ENCODE measurements around the gene PDZRN4.
"Not testable (repeated sequence)": the region's sequence is repeated elsewhere in the genome, so short reads cannot be mapped to it uniquely, and the experiment has no call there.

PDZRN4 gene

GRCh38 chr12:41556176-41556575, 368.1 kb downstream of the PDZRN4 start:
- DNase-seq (ENCODE audit: low read depth in 2 of 2): no peak

GRCh38 chr12:41557344-41557743, 369.2 kb downstream of the PDZRN4 start:
- no peak for DNase-seq (ENCODE audit: low read depth in 2 of 2)

- DNase-seq (ENCODE audit: low read depth in 2 of 2): no peak
These were observed 370.6 kb downstream of the PDZRN4 start for GRCh38 chr12:41558671-41559070.

GRCh38 chr12:41563051-41563450, 374.9 kb downstream of the PDZRN4 start:
- no peak for DNase-seq (ENCODE audit: low read depth in 2 of 2)

- no peak for DNase-seq (ENCODE audit: low read depth in 2 of 2)
These were observed 376.7 kb downstream of the PDZRN4 start for GRCh38 chr12:41564816-41565215.

- no peak for DNase-seq (ENCODE audit: low read depth in 2 of 2)
These were observed 378.6 kb downstream of the PDZRN4 start for GRCh38 chr12:41566703-41567102.

GRCh38 chr12:41573445-41573844, 385.3 kb downstream of the PDZRN4 start:
- DNase-seq (ENCODE audit: low read depth in 2 of 2): no peak

GRCh38 chr12:41576925-41577324, 388.8 kb downstream of the PDZRN4 start:
- DNase-seq (ENCODE audit: low read depth in 2 of 2): no peak

GRCh38 chr12:41577995-41578394, 389.9 kb downstream of the PDZRN4 start:
- DNase-seq (ENCODE audit: low read depth in 2 of 2): no peak

- DNase-seq (ENCODE audit: low read depth in 2 of 2): no peak
These were observed 397.7 kb downstream of the PDZRN4 start for GRCh38 chr12:41585784-41586183.

GRCh38 chr12:41587574-41587973, 399.5 kb downstream of the PDZRN4 start:
- no peak for DNase-seq (ENCODE audit: low read depth in 2 of 2)

GRCh38 chr12:41589878-41590277, 401.8 kb downstream of the PDZRN4 start:
- DNase-seq (ENCODE audit: low read depth in 2 of 2): no peak

GRCh38 chr12:41596190-41596589, 408.1 kb downstream of the PDZRN4 start:
- DNase-seq (ENCODE audit: low read depth in 2 of 2): no peak

GRCh38 chr12:41604830-41605229, 416.7 kb downstream of the PDZRN4 start:
- DNase-seq (ENCODE audit: low read depth in 2 of 2): no peak

- no peak for DNase-seq (ENCODE audit: low read depth in 2 of 2)
These were observed 417.6 kb downstream of the PDZRN4 start for GRCh38 chr12:41605545-41606305.

- no peak for DNase-seq (ENCODE audit: low read depth in 2 of 2)
These were observed 418.6 kb downstream of the PDZRN4 start for GRCh38 chr12:41606468-41607445.

GRCh38 chr12:41612892-41613557, 424.9 kb downstream of the PDZRN4 start:
- no peak for DNase-seq (ENCODE audit: low read depth in 2 of 2)

- not testable (repeated sequence) for DNase-seq (ENCODE audit: low read depth in 2 of 2)
These were observed 427.1 kb downstream of the PDZRN4 start for GRCh38 chr12:41615174-41615573.

- no peak for DNase-seq (ENCODE audit: low read depth in 2 of 2)
These were observed 431.6 kb downstream of the PDZRN4 start for GRCh38 chr12:41619705-41620104.

- DNase-seq (ENCODE audit: low read depth in 2 of 2): no peak
These were observed 433.2 kb downstream of the PDZRN4 start for GRCh38 chr12:41621291-41621690.
